SK-N-SH treated with all-trans-retinoic acid at 6 μM for 48 hours (cell line): Measurements from ENCODE around the gene SNPH.
"Not testable (repeated sequence)": the region's sequence is repeated elsewhere in the genome, so short reads cannot be mapped to it uniquely, and the experiment has no call there.

Experiments used
- ATAC-seq: fragments of 200-7000 bp; cut with Tn5 transposase; 3 replicates; pipeline ENCODE4 v1.9.1; 2020; ENCODE audit warnings: mild to moderate bottlenecking, moderate library complexity
- ARNTL ChIP-seq: fragments of 450-650 bp; formaldehyde crosslinking; IDR thresholded peaks from 2 replicates; pipeline ENCODE4 v1.5.0; 2020; ENCODE audit warnings: low read depth, mild to moderate bottlenecking, moderate library complexity, borderline replicate concordance
- BACH2 ChIP-seq: fragments of 250-450 bp; sonication (Bioruptor Pico); IDR thresholded peaks from 2 replicates; pipeline ENCODE4 v1.9.0; 2021; ENCODE audit warnings: mild to moderate bottlenecking, borderline replicate concordance
- CREB5 ChIP-seq: fragments of 250-450 bp; sonication (Bioruptor Pico); IDR thresholded peaks from 2 replicates; pipeline ENCODE4 v1.5.1; 2020; ENCODE audit warnings: low read depth, mild to moderate bottlenecking, moderate library complexity
- CSDC2 ChIP-seq: fragments of 250-450 bp; sonication (Bioruptor Pico); IDR thresholded peaks from 2 replicates; pipeline ENCODE4 v1.5.0; 2020; ENCODE audit warnings: mild to moderate bottlenecking, moderate library complexity
- CSRNP3 ChIP-seq: fragments of 250-450 bp; sonication (Bioruptor Pico); IDR thresholded peaks from 2 replicates; pipeline ENCODE4 v1.5.1; 2021; ENCODE audit warnings: mild to moderate bottlenecking, moderate library complexity
- GLIS3 ChIP-seq: fragments of 250-450 bp; sonication (Bioruptor Pico); IDR thresholded peaks from 2 replicates; pipeline ENCODE4 v1.5.0; 2020; ENCODE audit warnings: mild to moderate bottlenecking, moderate library complexity
- ISL1 ChIP-seq: fragments of 250-450 bp; sonication (Bioruptor Pico); IDR thresholded peaks from 2 replicates; pipeline ENCODE4 v2.1.2; 2022; ENCODE audit warnings: mild to moderate bottlenecking, moderate library complexity
- PATZ1 ChIP-seq: fragments of 250-450 bp; sonication (Bioruptor Pico); IDR thresholded peaks from 2 replicates; pipeline ENCODE4 v1.8.0; 2020; ENCODE audit warnings: mild to moderate bottlenecking, moderate library complexity, borderline replicate concordance
- PPARA ChIP-seq: fragments of 250-450 bp; sonication (Bioruptor Pico); IDR thresholded peaks from 2 replicates; pipeline ENCODE4 v1.5.0; 2020; ENCODE audit warnings: mild to moderate bottlenecking, borderline replicate concordance
- TCF4 ChIP-seq: fragments of 250-450 bp; sonication (Bioruptor Pico); IDR thresholded peaks from 2 replicates; pipeline ENCODE4 v1.8.0; 2021; ENCODE audit warnings: mild to moderate bottlenecking, moderate library complexity, borderline replicate concordance
- TOX ChIP-seq: fragments of 250-450 bp; sonication (Bioruptor Pico); IDR thresholded peaks from 2 replicates; pipeline ENCODE4 v1.8.0; 2021; ENCODE audit warnings: mild to moderate bottlenecking, moderate library complexity, borderline replicate concordance
- ZC3H10 ChIP-seq: fragments of 250-450 bp; sonication (Bioruptor Pico); IDR thresholded peaks from 2 replicates; pipeline ENCODE4 v1.5.1; 2021; ENCODE audit warnings: mild to moderate bottlenecking, moderate library complexity
- ZFP30 ChIP-seq: fragments of 450-650 bp; formaldehyde crosslinking; IDR thresholded peaks from 2 replicates; pipeline ENCODE4 v1.5.0; 2022; ENCODE audit warnings: mild to moderate bottlenecking, moderate library complexity
- ZNF565 ChIP-seq: fragments of 450-650 bp; formaldehyde crosslinking; conservative IDR thresholded peaks from 2 replicates; pipeline ENCODE4 v1.5.0; 2020; ENCODE audit warnings: low read depth, mild to moderate bottlenecking, moderate library complexity
- ZNF70 ChIP-seq: fragments of 450-650 bp; formaldehyde crosslinking; IDR thresholded peaks from 2 replicates; pipeline ENCODE4 v1.5.0; 2020; ENCODE audit warnings: mild to moderate bottlenecking, moderate library complexity
- ZNF8 ChIP-seq: fragments of 450-650 bp; formaldehyde crosslinking; IDR thresholded peaks from 2 replicates; pipeline ENCODE4 v1.5.0; 2020; ENCODE audit warnings: mild to moderate bottlenecking, moderate library complexity

SNPH gene

GRCh38 chr20:1266167-1266973, at the start of gene SNPH:
TSS of gene SNPH (plus strand) at chr20:1266294. CDS start at chr20:1296240, 29,946 bp downstream.
- ATAC-seq: peak; percentile 97
- TF ChIP-seq CSDC2: no peak
- no peak for TF ChIP-seq ARNTL (CRISPR knock-in tag)
- 0 out of 2 replicates have a peak, but pooled peaks have one; percentile 21 for TF ChIP-seq PATZ1 (CRISPR knock-in tag)

GRCh38 chr20:1216527-1217427, 49.3 kb upstream of the SNPH start:
- not testable (repeated sequence) for ATAC-seq

GRCh38 chr20:1222750-1223149, 43.3 kb upstream of the SNPH start:
- peak; percentile 58; the same call in 1 of the 2 replicates for TF ChIP-seq ZNF8 (CRISPR knock-in tag)
- not testable (repeated sequence) for ATAC-seq

- ATAC-seq: no peak
- TF ChIP-seq ZNF70 (CRISPR knock-in tag) (no peak), ZC3H10 (CRISPR knock-in tag) (no peak), ZFP30 (CRISPR knock-in tag) (no peak), PPARA (CRISPR knock-in tag) (no peak), GLIS3 (CRISPR knock-in tag) (no peak), ISL1 (CRISPR knock-in tag) (no peak), ARNTL (CRISPR knock-in tag) (no peak), TCF4 (CRISPR knock-in tag) (no peak), CSDC2 (no peak)
- TF ChIP-seq, all 23 proteins: peak for 0
Observed at GRCh38 chr20:1224205-1224890, 41.7 kb upstream of the SNPH start.

GRCh38 chr20:1225263-1225782, 40.8 kb upstream of the SNPH start:
- TF ChIP-seq TOX (no peak), CSRNP3 (CRISPR knock-in tag) (no peak), ZNF565 (CRISPR knock-in tag) (no peak), BACH2 (CRISPR knock-in tag) (no peak), CREB5 (CRISPR knock-in tag) (no peak)
- TF ChIP-seq, all 23 proteins: peak for 0
- ATAC-seq: peak; percentile 79
